Nephron progenitor cell (in vitro differentiated cells): ENCODE results near the gene C2orf42.

ENCODE experiments used
- DNase-seq: peaks from one replicate; pipeline ENCODE4 v3.0.0; 2021
- H3K27ac Mint-ChIP-seq: 2 replicates; pipeline ENCODE4 v1.8.0; 2021; ENCODE audit warnings: mild to moderate bottlenecking, moderate library complexity, mixed read lengths
- H3K27me3 Mint-ChIP-seq: 2 replicates; pipeline ENCODE4 v1.8.0; 2021; ENCODE audit warnings: mild to moderate bottlenecking, low read depth, mixed read lengths; ENCODE audit not compliant: poor library complexity
- H3K36me3 Mint-ChIP-seq: 2 replicates; pipeline ENCODE4 v1.8.0; 2021; ENCODE audit warnings: low read depth, mixed read lengths
- H3K4me1 Mint-ChIP-seq: 2 replicates; pipeline ENCODE4 v1.8.0; 2021; ENCODE audit warnings: mixed read lengths
- H3K4me3 Mint-ChIP-seq: 2 replicates; pipeline ENCODE4 v1.8.0; 2021; ENCODE audit warnings: mild to moderate bottlenecking, moderate library complexity, mixed read lengths
- H3K9me3 Mint-ChIP-seq: 2 replicates; pipeline ENCODE4 v1.8.0; 2021; ENCODE audit warnings: mild to moderate bottlenecking, moderate library complexity, mixed read lengths
- TF ChIP-seq, protein P1 (sequence below): fragments of 200-600 bp; sonication (generic); IDR thresholded peaks from 2 replicates; pipeline ENCODE4 v1.5.0; 2021; ENCODE audit warnings: antibody characterized with exemption

C2orf42 gene

DNA sequence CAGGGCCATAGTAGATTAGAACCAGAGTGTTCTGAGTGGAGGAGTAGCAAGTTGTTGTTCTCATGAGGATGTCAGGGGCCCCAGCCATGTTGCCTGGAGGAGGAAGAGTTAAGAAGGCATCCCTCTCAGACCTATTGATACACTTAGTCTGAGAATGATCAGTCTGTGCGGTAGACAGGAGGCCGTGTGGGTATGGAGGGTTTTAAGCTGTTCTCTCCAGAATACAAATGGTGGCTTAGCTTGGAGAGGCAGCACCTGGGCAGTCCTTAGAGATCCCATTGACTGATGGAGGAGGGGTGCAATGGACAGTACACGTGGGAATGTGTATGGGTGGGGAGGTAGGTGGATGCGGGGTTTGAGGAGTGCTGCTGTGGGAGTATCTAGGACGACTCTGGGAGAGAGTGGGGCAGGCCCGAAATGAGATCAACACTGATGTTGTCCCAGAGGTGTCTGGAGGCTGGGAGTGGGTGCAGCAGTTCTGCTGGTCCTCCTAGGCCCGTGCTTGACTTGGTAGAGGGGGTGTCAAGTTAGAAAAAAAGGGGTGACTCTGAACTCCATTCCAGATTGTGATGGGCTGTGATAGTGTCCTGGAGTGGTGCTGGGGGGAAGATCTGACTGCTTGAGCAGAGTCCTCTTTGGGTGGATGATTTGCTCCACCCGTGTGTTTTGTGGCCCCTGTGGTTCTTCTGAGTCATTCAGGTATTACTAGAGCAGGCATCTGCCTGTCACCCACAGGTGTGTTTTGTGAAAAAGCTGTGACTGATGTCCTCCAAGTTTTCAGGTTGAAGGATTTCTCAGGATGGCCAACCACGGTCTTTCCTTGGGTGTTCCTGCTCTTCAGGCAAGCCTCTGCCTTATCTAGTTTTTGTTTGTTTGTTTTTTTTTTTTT is 44.7 kb downstream of the C2orf42 start:
- no peak for DNase-seq
- Mint-ChIP-seq H3K9me3 (peaks cover 14% of the 10 kb centered on the region), H3K4me3 (no peak overlapping the region), H3K27ac (peak overlapping the region; percentile 31), H3K4me1 (peaks cover 35% of the 10 kb centered on the region), H3K36me3 (peaks cover 27% of the 10 kb centered on the region), H3K27me3 (peaks cover 7% of the 10 kb centered on the region)
- TF ChIP-seq, protein P1, sequence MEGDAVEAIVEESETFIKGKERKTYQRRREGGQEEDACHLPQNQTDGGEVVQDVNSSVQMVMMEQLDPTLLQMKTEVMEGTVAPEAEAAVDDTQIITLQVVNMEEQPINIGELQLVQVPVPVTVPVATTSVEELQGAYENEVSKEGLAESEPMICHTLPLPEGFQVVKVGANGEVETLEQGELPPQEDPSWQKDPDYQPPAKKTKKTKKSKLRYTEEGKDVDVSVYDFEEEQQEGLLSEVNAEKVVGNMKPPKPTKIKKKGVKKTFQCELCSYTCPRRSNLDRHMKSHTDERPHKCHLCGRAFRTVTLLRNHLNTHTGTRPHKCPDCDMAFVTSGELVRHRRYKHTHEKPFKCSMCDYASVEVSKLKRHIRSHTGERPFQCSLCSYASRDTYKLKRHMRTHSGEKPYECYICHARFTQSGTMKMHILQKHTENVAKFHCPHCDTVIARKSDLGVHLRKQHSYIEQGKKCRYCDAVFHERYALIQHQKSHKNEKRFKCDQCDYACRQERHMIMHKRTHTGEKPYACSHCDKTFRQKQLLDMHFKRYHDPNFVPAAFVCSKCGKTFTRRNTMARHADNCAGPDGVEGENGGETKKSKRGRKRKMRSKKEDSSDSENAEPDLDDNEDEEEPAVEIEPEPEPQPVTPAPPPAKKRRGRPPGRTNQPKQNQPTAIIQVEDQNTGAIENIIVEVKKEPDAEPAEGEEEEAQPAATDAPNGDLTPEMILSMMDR, result no peak

DNA sequence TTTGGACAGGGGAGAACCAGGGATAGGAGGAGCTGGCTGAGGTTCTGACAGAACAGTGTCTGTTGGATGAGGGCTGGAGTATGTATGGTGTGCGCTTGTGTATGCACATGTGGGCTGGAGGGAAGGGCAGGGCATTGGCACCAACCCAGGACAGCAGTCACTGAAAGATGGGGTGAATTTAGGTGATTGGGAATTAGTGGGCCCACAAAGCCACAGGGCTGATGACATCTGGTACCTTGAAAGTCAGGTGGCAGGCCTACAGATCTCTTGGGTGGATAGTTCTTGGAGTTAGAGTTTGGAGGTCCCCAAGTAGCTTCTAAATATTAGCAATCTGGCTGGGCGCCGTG is 45.7 kb downstream of the C2orf42 start:
- Mint-ChIP-seq H3K9me3 (peaks cover 14% of the 10 kb centered on the region), H3K27ac (no peak overlapping the region), H3K4me3 (no peak overlapping the region), H3K36me3 (peaks cover 17% of the 10 kb centered on the region), H3K27me3 (peaks cover 7% of the 10 kb centered on the region), H3K4me1 (peaks cover 45% of the 10 kb centered on the region)
- DNase-seq, result no peak
- TF ChIP-seq, protein P1, result no peak

DNA sequence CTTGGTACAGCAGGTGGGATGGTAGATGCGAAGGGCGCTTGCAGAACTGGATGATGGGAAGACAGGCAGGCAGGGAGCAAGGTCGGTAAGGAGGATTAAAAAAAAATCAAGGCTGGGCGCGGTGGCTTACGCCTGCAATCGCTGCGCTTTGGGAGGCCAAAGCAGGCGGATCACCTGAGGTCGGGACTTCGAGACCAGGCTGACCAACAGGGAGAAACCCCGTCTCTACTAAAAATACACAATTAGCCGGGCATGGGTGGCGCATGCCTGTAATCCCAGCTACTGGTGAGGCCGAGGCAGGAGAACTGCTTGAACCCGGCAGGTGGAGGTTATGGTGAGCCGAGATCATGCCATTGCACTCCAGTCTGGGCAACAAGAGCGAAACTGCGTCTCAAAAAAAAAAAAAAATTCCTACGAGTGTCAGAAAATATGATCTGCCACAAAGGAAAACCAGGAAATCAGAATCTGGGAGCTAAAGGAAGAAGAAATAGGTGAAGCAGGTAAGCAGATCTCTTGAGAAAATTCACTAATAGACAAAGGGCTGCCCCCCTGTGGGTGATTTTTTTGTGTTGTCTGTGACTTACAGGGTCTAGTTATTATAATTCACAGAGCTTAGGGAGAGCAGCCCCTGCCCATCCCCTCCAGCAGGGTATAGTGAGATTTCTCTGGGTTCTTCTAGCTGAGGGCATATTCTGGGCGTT is 46.2 kb downstream of the C2orf42 start:
- no peak for DNase-seq
- TF ChIP-seq, protein P1, result no peak
- peaks cover 12% of the 10 kb centered on the region for H3K36me3 Mint-ChIP-seq
- H3K27ac Mint-ChIP-seq, result peak overlapping the region; percentile 14
- peaks cover 7% of the 10 kb centered on the region for H3K27me3 Mint-ChIP-seq
- peaks cover 47% of the 10 kb centered on the region for H3K4me1 Mint-ChIP-seq
- peaks cover 11% of the 10 kb centered on the region for H3K9me3 Mint-ChIP-seq
- no peak overlapping the region for H3K4me3 Mint-ChIP-seq

DNA sequence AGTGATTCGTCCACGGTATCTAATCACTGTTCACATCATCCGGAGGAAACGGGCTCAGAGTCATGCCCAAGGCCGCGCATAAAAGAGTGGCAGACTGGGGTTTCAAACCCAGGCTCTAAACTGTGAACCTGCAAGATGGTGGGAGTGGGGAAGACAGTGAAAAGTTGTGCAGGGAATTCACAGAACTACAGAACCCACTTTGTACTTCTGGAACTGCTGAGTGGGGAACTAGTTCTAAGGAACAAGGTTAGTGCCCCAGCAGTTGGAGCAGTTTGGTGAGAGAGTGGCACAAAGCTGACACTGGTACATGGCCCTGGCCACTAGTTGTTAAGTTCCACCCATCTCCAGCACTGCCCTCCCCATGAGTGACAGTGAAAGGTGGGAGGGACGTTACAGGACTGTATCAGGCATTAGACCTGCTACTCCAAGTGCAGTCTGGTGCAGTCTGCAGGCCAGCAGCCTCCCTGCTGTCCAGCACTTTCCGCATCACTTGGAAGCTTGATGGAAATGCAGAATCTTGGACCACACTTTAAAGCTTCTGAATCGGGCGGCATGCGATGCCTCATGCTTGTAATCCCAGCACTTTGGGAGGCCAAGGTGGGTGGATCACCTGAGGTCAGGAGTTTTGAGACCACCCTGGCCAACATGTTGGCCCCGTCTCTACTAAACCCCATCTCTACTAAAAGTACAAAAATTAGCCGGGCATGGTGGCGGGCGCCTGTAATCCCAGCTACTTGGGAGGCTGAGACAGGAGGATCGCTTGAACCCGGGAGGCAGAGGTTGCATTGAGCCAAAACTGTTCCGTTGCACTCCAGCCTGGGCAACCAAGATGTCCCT is 47.3 kb downstream of the C2orf42 start:
- TF ChIP-seq, protein P1, result no peak
- Mint-ChIP-seq H3K27me3 (peaks cover 7% of the 10 kb centered on the region), H3K4me1 (peaks cover 49% of the 10 kb centered on the region), H3K27ac (peak overlapping the region; percentile 95), H3K9me3 (peaks cover under 1% of the 10 kb centered on the region), H3K4me3 (peak overlapping the region; percentile 78), H3K36me3 (peaks cover 1% of the 10 kb centered on the region)
- DNase-seq, result peak; percentile 15

DNA sequence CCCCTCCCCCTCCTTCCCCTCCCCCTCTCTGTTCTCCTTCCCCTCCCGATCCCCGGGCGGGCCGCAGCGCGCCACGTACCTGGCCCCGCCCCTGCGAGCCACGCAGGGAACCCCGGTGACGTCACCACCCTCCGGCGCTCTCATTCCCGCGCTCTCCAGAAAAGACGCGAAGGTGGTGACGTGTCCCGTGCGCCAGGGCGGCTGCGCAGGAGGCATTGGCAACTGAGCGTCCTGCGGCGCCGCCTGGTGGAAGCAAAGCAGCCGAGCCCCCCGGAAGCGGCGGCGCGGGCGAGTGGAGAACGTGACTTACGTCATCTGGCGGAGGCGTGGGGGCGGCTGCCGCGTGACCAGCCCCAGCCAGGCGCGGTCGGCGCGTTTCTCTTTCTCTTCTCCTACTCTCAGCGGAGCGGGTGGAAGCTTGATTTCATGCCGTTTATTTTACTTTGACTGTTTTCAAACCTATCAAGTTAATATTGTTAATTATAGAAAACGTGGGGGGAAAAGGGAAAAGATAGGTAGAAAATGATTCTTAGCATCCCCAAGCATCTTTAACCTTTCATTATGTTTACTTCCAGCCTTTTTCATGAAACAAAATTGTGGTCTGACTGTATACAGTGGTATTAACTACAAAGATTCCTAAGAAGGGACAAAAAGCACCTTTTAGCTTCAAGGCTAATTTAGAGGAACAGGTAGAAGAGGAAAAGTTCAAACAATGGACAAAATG is 48.1 kb downstream of the C2orf42 start:
- Mint-ChIP-seq H3K36me3 (no peaks in the 10 kb centered on the region), H3K4me1 (peaks cover 53% of the 10 kb centered on the region)

More for the DNA sequence above, 48.1 kb downstream of the C2orf42 start:
- peak; percentile 99 for DNase-seq
- TF ChIP-seq, protein P1, result peak; percentile 88
- no peaks in the 10 kb centered on the region for H3K9me3 Mint-ChIP-seq
- H3K27ac Mint-ChIP-seq, result peak overlapping the region; percentile 95
- H3K27me3 Mint-ChIP-seq, result peaks cover 7% of the 10 kb centered on the region
- peak overlapping the region; percentile 78 for H3K4me3 Mint-ChIP-seq
